ENCODE measurements around the gene PCDHGA1.

Gene PCDHGA1

DNA sequence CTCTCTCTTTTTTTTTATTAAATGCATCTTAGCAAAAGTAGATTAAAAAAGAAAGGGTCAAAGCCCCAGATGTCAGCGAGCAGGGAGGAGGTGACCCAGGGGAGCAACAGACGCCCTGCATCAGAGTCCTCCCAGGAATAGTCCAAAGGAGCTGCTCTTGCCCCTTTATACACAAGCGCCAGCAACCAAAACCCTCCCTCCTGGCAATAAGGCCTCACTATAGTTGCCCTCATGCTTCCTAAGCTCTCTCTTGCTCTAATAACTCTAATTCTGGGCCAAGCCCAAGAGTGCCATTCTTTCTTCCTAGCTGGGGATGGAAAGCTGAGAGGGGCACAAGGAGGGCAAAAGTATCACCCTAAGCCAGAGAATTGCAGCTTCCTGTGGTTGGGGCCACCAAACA lies 184.8 kb downstream of the PCDHGA1 start:
- no peak for DNase-seq

DNA sequence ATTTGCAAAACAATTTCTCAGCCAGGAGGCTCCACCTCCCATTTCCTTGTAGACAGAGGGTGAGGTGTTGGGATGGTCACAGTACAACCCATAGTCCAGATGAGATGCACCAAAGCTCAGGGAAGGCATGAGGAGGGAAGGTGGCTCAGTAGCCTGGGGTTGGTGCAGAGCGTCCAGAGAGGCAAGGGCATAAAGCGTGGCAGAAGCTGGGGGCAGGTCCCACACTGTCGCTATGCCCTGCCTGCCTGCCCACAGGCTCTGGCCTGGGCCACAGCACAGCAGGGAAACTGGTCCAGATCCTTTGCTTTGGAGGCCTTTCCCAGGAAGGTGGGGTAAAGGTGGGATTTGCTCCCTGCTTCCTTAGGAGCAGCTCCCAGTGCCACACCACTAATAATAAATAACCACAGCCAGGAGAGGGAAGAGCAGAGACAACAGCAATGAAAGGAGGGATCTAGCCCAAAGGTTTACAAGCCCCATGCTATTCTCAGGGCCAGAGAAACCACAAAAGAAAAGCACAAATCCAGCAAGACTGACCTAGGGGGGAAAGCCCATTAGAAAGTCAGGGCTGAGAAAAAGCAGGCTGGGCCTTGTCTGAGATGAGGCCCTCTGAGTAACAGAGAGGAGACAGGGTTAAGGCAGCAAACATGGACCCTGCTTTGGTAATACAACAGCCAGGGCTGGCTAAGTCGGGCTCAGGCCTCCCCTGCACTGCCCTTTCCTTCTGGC lies 185.8 kb downstream of the PCDHGA1 start:
- no peak for DNase-seq

DNA sequence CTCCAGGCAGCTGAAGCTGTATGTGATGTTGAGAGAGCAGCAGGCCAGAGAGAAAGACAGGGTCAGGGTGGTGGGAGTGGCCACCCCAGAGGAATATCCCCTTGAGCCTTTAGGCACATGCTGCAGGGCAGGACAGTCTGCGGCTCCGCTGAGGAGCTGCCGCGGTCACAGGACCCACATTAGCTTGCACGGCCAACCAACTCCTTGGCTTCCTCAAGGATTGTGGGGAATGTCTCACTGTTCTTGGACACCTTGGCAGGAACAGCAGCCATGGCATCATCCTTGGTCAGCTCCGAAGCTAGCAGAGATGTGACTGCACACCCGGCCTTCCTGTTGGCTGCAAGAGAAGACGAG lies 186.3 kb downstream of the PCDHGA1 start:
- DNase-seq, result no peak

DNA sequence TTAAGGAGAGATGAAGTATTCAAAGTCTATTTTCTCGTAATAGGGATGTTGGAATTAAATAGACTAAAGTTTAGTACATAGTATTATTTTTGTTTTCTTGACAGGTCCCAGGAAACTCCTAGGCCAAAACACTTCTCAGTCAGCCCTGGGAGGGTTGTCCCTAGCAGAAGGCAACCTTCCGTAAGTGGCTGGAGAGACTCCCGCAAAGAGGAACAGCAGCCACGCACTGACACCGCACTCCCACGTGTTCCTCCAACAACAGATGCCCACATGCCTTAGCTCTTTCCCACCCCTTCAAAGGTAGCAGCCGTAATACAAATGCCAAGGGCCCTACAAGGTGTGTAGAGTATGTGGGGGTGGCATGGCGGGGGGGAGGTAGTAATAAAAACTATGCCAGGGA lies 187.0 kb downstream of the PCDHGA1 start:
- DNase-seq, result no peak

DNA sequence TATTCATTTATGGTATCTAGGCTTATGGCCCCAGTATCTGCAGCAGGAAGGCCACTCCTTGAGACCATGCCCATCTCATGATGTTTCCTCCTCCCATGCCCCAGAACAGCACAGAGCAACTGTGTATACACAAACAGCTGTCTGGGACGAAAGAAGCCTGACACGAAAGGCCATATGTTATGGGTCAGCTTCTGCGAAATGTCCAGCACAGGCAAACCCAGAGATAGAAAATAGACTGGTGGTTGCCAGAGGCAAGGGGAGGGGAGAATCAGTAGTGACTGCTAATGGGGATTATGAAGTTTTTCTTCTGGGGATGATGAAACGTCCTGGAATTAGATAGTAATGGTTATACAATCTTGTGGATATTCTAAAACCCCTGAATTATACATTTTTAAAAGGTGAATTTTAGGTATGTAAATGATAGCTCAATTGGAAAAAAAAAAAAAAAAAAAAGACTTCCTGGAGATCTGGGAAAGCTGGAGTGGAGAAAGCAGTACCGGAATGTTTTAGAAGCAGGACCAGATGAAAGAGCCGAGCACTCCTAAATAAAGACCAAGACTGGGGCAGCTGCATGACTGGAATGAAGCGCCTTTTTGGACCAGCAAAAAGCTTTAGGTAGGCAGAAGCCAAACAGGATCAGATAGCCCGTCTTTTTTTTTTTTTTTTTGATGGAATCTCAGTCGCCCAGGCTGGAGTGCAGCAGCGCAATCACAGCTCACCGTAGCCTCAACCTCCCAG lies 187.7 kb downstream of the PCDHGA1 start:
- DNase-seq, result no peak

DNA sequence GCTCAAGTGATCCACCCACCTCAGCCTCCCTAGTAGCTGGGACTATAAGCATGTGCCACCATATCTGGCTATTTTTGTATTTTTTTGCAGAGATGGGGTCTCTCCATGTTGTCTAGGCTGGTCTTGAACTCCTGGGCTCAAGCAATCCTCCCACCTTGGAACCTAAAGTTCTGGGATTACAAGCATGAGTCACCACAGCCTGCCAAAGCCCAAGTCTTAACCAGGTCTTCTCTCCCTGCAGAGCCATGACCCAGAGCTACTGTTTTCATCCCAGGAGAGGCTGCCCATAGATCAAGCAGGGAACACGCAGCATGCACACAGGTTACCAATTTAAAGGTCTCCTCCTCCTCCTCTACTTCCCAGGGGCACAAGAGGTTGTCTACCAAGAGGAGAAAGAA lies 188.3 kb downstream of the PCDHGA1 start:
- no peak for DNase-seq

DNA sequence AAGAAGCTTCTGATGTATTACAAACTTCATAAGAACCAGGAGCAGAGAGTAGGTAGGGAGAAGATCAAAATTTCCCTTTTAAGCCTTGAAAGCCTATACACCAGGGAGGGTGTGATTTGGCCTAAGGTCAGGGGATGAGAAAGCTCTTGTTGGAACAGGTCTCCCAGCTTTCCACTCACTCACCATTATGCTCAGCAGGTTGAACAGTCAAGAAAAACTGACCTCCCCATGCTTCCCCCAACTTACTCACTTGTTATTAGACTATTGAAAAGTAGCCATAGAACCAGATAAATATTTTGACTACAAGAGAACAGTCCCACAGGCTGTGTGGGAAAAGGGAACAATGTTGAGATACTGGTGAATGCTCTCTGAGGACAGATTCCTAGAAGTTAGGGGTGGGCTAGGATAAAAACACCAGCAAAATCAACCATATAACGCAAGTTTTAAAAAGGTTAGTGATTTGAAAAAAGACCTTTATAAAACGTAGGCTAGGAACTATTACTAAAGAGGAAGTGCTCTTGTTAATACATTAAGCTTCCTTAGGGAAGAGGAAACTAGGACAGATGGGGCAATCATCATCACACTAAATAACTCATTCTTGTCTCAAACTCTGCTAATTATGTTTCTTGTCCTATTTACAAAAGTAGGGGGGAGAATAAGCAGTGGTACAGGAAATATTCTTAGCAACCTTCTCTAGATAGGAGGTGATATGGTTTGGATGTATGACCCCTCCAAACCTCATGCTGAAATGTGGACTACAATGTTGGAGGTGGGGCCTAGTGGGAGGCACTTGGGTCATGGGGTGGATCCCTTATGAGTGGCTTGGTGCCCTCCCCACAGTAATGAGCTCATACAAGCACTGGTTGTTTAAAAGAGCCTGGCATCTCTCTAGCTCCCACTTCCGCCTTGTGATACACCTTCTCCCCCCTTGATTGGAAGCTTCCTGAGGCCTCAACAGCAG lies 189.6 kb downstream of the PCDHGA1 start:
- DNase-seq, result no peak

DNA sequence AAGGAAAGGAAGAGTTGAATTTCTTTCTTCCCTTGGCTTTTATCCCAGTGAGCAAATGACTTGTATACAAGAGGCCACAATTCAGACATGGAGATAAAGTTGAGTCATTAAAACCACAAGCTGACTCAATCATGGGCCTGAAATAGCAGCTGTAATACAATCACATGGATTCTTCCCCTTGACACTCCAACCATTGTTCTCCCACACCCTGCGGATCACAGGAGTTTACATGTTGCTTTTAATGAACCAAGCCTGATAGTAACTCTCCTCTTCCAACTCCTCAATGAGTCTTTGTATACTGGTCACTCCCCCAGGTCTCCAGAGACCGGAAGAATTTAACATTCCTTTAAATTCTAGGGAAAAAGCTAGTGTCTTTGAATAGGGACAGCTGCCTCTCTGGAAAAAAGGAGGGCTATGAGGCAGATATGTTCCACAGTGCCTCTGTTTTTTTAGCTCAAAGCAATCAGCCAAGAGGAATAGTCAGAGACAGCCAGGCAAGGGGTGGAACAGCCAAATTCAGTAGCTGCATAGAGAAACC lies 191.0 kb downstream of the PCDHGA1 start:
- no peak for DNase-seq

DNA sequence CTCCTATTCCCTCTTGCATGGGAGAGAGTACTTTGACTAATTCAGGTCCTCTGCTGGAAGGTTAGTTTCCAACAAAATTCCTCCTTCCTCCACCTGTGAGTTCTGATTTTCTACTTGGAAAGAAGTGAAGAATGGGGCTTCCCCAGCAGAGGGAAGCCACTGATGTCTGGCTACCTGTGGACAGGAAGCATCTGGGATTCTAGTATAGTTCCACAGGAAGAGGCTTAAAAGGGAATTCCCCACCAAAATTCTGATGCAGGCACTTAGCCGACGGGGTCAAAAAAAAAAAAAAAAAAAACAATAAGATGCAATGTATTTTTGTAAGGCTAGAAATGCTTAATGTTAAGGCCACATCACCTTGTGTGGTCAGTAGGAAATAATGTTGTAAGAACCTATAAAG lies 192.0 kb downstream of the PCDHGA1 start:
- DNase-seq, result no peak

DNA sequence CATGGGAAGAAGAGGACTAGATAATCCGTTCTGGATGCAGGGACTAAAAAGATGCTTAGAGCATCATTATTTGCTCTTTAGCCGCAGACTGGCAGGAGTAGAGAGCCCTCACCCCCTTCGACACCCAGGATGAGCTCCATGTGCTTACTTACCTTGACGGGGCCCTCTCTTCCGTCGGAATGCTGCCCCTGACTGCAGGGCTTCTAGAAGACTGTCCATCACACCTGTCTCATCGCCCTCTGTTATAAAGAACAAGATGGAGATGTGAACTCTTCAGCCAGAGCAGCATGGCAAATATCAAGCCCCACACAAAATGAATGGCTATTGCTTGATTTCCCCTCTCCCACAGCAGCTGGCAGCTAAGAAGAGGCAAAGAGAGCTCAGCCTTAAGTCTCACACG lies 193.7 kb downstream of the PCDHGA1 start:
- DNase-seq, result no peak

DNA sequence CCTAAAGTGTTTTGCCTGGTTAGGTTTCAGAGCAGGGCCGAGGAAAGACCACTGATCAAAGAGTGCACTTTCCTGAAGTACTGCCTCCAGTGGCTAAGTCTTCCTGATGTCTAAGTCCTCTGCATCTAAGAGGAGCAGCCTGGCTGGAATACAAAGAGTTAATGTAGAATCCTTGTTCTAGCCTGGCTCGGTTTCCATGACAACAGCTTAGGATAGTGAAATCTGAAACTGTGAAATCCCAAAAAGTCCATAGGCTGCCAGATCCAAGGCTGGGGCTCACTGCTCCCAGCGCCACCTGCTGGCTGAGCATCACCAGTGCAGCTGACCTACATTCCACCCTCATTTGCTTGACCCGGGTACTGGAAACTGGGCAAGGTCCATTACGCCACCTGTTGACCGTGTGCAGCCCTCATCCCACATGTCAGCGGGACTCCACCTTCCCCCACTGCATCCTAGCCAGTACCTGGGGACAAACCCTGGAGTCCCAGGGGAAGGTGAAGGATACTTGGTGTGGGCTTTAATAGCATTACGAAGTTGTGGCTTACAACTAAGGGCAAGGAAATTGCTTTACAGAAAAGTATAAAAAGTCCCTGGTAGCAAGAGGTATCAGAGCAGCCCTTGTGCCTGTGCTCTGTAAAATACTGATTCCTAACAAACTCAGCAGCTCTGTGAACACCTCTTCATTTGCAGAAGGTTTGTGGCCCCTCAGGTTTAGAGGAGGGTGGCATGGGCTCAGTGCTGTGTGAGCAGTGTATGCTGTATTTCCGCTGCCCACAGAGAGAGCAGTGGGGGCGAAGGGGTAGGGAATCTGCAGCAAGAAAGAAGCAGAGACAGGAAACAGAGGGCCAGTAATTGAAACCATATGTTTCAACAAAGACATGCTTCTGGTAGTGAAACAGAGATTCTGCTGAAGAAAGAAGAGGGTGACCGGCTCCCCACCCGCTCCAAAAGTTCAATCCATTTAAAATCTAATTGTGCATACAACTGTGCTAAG lies 194.6 kb downstream of the PCDHGA1 start:
- DNase-seq, result peak; percentile 53

DNA sequence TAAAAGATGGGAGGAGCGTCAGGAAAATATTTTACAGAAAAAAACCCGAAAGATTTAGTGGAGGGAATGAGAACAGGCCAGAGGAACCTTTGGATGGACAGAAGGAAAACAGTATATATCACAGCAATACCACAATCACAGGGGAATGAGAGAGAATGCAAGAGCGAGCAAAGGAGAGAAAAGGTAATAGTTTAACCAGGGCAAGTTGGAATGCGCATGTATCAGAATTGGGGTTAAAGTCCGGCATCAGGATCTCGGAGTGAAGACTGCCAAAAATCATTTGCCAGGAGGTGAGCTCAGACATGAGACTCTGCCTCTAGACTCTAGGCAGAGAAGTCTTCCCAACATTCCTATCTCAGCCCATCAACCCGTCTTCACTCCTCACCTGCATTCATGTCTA lies 195.3 kb downstream of the PCDHGA1 start:
- no peak for DNase-seq

DNA sequence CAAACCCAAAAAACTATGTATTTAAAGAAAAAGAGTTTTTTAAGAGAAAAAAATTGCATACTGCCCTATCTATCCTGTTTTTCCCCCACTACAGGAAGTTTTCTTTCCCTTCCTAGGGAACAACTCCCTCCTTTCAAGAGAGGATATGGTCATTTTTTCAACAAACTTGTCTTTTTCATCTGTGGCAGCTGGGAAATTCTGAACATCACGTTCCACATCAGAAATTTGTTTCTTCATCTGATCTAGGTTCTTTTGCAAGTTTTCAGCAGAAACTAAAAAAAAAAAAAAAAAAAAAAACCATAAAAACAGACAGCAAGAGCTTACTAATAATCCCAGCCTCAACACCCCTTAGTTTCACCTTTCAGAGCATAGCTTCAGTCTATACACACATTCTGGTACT lies 197.1 kb downstream of the PCDHGA1 start:
- DNase-seq, result no peak

DNA sequence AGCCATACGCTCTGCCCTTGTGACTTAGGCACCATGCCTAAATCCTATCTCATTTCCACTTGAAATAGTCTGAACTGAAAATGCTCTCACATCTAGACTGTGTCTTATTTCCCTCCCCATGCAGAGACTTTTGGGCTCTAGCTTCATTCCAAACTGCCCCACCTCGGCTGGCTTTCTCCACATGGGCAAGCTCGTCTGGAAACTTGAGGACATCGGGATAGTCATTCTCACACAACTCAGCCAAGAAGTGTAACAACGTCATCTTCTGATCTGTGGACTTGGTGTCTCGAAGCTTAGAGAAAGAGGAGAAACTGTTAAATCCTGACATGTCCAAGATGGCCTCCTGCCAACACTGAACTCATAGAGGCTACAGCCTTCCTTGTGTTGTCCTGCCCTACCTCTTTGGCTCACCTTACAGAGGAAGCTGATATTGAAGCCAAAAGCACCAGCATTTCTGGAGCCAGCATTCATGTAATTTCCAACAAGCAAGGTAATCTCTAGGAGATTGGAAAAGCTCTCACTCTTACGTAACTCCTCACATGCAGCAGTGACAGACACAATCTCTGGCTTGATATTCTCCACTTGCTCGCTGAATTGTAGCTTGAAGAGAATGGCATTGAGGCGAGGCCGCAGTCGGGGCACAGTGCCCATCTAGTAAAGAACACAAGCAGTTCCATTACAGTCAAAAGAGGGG lies 198.1 kb downstream of the PCDHGA1 start:
- no peak for DNase-seq

DNA sequence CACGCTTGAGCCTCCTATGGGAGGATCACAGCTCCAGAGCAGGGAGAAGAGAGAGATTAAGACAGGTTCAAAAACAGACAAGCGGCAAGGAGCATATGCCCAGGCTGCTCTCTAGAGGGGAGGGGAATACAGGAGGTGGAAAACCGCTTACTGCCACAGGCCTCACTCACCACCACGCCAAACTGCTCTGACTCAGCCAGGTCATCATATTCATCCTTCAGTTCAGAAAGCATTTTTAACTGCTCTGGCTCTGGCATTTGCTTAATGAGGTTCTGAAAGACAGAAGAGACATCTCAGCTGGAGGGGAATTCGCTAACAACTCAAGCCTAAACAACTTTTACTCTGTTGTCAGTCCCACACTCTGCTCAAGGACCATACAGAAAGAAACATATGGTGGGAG lies 198.7 kb downstream of the PCDHGA1 start:
- DNase-seq, result no peak

DNA sequence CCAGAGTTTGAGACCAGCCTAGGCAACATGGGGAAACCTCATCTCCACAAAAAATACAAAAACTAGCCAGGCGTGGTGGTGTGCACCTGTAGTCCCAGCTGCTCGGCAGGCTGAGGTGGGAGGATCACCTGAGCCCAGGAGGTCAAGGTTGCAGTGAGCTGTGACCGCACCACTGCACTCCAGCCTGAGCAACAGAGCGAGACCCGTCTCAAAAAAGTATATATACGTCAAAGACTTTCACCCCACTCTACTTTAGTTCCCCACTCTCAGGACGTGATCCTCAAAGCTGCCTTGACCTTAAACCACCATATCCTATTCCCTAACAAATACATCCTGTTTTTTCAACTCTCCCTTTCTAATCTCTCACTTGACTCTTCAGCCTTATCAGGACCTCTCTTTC lies 199.6 kb downstream of the PCDHGA1 start:
- no peak for DNase-seq

DNA sequence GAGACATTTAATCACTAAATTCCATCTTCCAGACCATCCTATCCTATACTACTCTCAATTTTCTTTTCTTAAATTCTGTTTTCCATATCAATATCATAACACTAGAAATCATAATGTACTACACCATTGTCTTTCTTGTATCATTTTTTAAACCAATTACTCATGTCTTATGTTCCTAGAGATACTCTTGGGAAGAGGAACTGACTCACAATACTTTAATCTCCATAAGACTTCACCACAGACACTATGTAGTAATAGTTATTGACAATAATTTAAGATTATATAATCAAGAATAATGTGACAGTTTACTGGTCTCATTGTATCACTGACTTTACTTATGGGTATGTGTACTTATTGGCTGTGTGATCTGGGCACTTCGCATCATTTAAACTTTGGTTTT lies 202.4 kb downstream of the PCDHGA1 start:
- DNase-seq, result no peak

DNA sequence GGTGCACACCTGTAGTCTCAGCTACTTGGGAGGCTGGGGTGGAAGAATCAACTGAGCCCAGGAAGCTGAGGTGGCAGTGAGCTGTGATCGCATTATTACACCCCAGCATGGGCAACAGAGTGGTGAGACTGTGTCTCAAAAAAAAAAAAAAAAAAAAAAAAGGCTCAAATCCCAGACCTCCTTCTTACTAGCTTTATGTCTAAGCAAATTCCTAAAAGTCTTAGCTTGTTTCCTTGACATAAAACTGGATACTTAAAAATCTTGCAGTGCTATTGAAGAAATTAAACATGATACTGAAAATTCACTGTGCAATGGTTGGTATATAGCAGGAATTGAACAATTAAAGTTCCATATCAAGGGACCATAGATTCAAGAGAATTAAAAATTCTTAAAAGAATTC lies 203.6 kb downstream of the PCDHGA1 start:
- no peak for DNase-seq

DNA sequence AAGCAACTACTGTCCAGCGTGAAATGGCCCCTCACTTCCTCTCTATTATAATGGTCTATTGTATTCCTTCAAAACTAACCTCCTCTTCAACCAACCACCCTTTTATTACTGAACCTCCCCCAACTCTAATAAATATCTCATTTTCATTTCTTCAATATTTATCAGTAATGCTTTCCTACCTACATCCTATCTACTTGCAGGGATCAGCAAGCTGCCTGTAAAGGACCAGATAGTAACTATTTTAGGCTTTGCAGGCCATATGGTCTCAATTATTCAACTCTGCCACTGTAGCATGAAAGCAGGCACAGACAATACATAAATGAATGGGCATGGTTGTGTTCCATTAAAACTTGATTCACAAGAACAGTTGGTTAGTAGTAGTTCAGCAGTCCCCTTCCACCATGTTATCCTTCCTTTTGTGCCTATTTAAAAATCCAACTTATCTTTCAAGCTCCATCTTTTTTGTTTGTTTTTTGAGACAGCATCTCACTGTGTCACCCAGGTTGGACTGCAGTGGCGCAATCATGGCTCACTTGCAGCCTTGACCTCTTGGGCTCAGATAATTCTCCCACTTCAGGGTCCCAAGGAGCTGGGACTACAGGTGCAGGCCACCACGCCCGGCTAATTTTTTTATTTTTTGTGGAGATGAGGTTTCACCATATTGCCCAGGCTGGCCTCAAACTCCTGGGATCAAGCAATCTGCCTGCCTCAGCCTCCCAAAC lies 204.3 kb downstream of the PCDHGA1 start:
- DNase-seq, result no peak

DNA sequence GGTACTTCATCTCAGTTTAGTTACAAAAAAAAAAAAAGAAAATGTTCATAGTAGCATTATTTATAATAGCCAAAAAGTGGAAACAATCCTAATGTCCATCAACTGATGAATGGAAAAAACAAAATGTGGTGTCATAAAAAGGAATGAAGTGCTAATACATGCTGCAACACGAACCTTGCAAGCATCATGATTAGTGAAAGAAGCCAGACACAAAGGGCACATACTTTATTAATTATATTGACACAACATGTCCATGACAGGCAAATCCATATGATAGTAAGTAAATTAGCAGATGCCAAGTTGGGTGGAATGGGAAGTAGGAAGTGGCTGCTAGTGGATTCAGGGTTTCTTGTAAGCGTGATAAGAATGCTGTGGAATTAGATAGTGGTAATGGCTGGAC lies 212.7 kb downstream of the PCDHGA1 start:
- DNase-seq, result no peak

DNA sequence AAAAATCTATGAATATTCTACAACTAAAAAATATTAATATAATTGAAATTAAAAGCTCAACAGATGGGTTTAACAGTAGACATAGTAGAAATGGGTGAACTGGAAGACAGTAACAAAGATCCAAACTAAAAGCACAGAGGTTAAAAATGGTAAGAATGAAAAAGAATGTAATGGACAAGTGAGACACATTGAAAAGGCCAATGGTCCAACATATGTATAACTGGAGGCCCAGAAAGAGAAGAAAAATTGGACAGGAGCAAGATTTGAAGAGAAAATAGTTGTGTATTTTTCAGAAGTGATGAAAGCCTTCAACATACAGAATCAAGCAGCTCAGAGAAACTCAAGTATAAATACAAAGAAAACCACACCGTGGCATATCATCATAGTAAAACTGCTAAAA lies 217.2 kb downstream of the PCDHGA1 start:
- no peak for DNase-seq
